NT2/D1 (cell line): Measurements from ENCODE around the gene C19orf12.
"Not testable (repeated sequence)": the region's sequence is repeated elsewhere in the genome, so short reads cannot be mapped to it uniquely, and the experiment has no call there.

Experiments
- DNase-seq: peaks from one replicate; pipeline ENCODE4 v3.0.0-alpha.2; 2011; ENCODE audit warnings: low read depth, low spot score
- H3K27me3 ChIP-seq: 2 replicates; pipeline ENCODE4 v1.6.0; 2011; ENCODE audit warnings: mild to moderate bottlenecking; ENCODE audit not compliant: insufficient read length, insufficient read depth
- H3K36me3 ChIP-seq: 2 replicates; pipeline ENCODE4 v1.6.1; 2011; ENCODE audit warnings: mild to moderate bottlenecking, low read length, mixed read lengths; ENCODE audit not compliant: insufficient read depth, insufficient read length
- H3K4me1 ChIP-seq: 2 replicates; pipeline ENCODE4 v1.5.1; 2011; ENCODE audit not compliant: insufficient read depth, insufficient read length
- H3K4me3 ChIP-seq: 2 replicates; pipeline ENCODE4 v1.5.1; 2011; ENCODE audit warnings: low read depth; ENCODE audit not compliant: insufficient read length
- H3K9ac ChIP-seq: 2 replicates; pipeline ENCODE4 v1.6.0; 2011; ENCODE audit warnings: low read depth; ENCODE audit not compliant: insufficient read length
- H3K9me3 ChIP-seq: 2 replicates; pipeline ENCODE4 v1.5.1; 2011; ENCODE audit warnings: mild to moderate bottlenecking, low read length; ENCODE audit not compliant: insufficient read depth
- SUZ12 ChIP-seq: IDR thresholded peaks from 2 replicates; pipeline ENCODE4 v1.6.1; 2011; ENCODE audit not compliant: insufficient read length, insufficient read depth; ENCODE audit errors: extremely low read depth
- YY1 ChIP-seq: IDR thresholded peaks from 2 replicates; pipeline ENCODE4 v1.6.1; 2011; ENCODE audit not compliant: insufficient read length, insufficient read depth
- ZNF274 ChIP-seq: IDR thresholded peaks from 2 replicates; pipeline ENCODE4 v1.6.1; 2011; ENCODE audit warnings: mild to moderate bottlenecking, low read depth, low read length

The C19orf12 gene

GRCh38 chr19:29673451-29674371 is 41.4 kb downstream of the C19orf12 start:
- TF ChIP-seq YY1 (no peak), SUZ12 (no peak), ZNF274 (no peak)

GRCh38 chr19:29672933-29673336 is 42.1 kb downstream of the C19orf12 start:
- Histone ChIP-seq H3K9ac (no peak overlapping the region), H3K36me3 (peaks cover 27% of the 10 kb centered on the region), H3K9me3 (no peaks in the 10 kb centered on the region), H3K4me1 (peaks cover 3% of the 10 kb centered on the region), H3K27me3 (no peaks in the 10 kb centered on the region), H3K4me3 (no peak overlapping the region)
- DNase-seq, result no peak
- TF ChIP-seq ZNF274, result no peak
- TF ChIP-seq YY1, result no peak
- TF ChIP-seq SUZ12, result no peak

More at GRCh38 chr19:29673451-29674371, 41.4 kb downstream of the C19orf12 start:
- peaks cover 27% of the 10 kb centered on the region for H3K36me3 ChIP-seq
- no peaks in the 10 kb centered on the region for H3K27me3 ChIP-seq
- no peak overlapping the region for H3K9ac ChIP-seq
- H3K4me1 ChIP-seq, result peaks cover 2% of the 10 kb centered on the region
- H3K4me3 ChIP-seq, result no peak overlapping the region
- H3K9me3 ChIP-seq, result no peaks in the 10 kb centered on the region
- no peak for DNase-seq

DNA sequence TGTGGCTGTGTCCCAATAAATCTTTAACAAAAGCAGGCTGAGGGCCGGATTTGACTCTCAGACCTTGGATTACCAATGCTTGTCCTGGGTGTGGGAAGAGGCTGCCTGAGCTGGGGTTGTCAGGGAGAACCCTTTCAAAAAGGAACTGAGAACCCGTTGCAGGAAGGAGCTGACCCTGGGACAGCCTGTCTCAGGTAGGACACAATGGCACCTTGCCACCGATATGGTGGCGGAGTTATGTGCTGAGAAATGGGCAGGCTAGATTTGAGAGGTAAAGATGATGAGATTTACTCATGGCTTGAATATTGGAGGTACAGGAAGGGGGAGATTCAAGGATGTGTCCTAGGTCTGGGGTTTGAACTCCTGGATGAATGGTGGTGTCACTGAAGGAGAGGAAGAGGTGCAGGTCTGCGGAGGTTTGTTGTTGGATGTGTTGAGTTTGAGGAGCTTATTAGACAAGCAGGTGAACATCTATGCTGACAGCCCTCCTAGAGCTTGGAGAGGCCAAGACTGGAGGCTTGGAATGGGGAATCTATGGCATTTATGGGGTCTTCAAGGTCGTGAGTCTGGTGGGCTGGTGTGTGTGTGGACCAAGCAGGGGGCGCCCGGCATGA is 42.6 kb downstream of the C19orf12 start:
- peaks cover 6% of the 10 kb centered on the region for H3K4me1 ChIP-seq
- peaks cover 27% of the 10 kb centered on the region for H3K36me3 ChIP-seq
- no peak for TF ChIP-seq SUZ12
- TF ChIP-seq ZNF274, result no peak
- TF ChIP-seq YY1, result no peak
- H3K4me3 ChIP-seq, result no peak overlapping the region
- DNase-seq, result no peak
- no peaks in the 10 kb centered on the region for H3K27me3 ChIP-seq
- H3K9me3 ChIP-seq, result no peaks in the 10 kb centered on the region
- H3K9ac ChIP-seq, result no peak overlapping the region

DNA sequence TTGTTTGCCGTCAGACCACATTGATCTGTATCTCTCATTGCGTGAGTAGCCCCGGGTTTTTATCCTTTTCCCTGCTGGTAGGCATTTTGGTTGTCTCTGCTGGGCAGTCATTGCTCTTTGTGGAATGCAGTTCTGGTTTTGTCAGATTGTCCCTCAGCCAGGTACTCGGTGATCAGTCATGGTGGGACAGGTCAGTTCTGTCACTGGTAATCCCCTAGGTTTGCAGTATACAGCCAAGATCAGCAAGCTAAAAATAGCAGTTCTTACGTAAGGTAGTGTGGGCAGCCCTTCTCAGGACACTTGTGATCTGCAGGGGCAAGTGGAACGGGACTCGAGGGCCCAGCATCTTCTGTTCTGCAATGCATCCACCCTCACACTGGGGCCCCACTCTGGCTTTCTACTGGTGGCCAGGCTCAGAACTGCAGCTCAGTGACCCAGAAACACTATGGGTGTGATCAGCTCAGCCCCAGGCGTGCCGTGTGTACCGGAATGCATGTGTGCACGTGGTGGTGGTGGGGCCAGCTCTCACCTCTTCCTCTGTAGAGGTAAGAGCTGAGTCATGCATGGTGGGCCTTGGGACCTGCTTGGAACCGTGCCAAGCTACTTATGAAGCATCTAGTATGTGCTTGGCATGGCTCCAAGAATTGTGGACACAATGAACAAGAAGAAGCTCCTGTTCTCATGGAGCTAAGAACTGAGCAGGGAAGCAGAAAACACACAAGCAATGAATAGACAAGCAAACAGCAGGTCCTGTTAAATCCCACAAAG is 43.5 kb downstream of the C19orf12 start:
- Histone ChIP-seq H3K4me3 (no peak overlapping the region), H3K36me3 (peaks cover 27% of the 10 kb centered on the region), H3K9me3 (no peaks in the 10 kb centered on the region), H3K4me1 (peaks cover 7% of the 10 kb centered on the region), H3K27me3 (no peaks in the 10 kb centered on the region), H3K9ac (no peak overlapping the region)
- TF ChIP-seq YY1, result no peak
- no peak for TF ChIP-seq SUZ12
- TF ChIP-seq ZNF274, result no peak
- DNase-seq, result no peak

DNA sequence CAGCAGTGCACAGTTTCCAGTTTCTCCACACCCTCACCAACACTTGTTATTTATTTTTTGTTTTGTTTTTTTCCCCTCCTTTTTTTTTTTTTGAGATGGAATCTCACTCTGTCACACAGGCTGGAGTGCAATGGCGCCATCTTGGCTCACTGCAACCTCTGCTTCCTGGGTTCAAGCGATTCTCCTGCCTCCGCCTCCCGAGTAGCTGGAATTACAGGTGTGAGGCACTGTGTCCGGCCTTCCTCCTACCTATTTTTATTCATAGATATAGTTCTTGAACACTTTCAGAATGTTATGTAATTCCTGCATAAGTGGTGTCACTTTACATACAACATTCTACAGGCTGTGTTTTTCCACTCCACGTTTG is 44.1 kb downstream of the C19orf12 start:
- not testable (repeated sequence) for H3K27me3 ChIP-seq, DNase-seq, H3K9me3 ChIP-seq, H3K4me1 ChIP-seq, H3K9ac ChIP-seq, H3K4me3 ChIP-seq
- peaks cover 27% of the 10 kb centered on the region for H3K36me3 ChIP-seq

GRCh38 chr19:29670255-29670654 is 44.8 kb downstream of the C19orf12 start:
- no peak overlapping the region for H3K9ac ChIP-seq
- TF ChIP-seq SUZ12 (no peak), YY1 (no peak), ZNF274 (no peak)

DNA sequence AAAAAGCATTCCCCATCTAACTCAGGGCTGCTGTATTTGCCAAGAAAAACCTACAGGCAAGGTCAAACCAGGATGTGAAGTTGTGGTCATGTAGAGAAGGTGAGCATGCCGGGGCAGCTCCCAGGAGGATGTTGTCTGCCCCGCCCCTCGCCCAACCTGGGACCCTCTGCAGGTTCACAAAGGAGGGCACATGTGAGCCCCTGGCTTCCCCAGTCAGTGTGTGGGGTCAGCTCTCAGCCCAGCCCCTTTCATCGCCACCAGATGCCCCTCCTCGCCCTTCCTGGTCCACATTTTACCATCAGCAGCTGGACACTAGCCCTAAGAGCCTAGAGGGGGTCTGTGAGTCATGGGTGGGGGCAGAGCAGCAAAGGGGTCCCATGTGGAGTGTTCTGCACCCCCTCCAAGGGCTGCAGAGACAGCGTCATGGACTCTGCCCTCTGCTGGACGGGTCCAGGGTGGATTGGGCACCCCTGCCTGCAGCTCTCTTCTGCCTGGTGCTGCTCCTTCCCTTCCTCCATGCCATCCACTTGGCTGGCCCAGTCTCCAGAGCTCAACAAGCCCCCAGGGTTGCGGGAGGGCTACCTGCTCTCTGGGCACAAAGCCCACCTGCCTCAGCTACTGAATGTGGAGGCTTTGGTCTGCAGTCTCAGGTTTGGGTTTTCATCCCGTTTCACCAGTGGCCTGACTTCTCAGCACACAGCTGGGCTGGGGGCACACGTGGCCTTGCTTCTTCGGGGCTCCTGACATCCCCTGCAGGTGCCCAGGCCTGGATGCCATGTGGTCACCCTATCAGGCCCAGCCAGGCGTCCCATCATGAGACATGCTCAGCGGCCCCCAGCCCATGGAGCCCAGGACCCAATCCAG is 46.1 kb downstream of the C19orf12 start:
- TF ChIP-seq YY1, result no peak
- TF ChIP-seq SUZ12, result no peak
- TF ChIP-seq ZNF274, result no peak
- peak overlapping the region; percentile 32 for H3K9ac ChIP-seq
- H3K27me3 ChIP-seq, result no peaks in the 10 kb centered on the region
- H3K4me3 ChIP-seq, result no peak overlapping the region
- H3K4me1 ChIP-seq, result peaks cover 10% of the 10 kb centered on the region
- peaks cover 8% of the 10 kb centered on the region for H3K36me3 ChIP-seq
- no peak for DNase-seq
- no peaks in the 10 kb centered on the region for H3K9me3 ChIP-seq

More at GRCh38 chr19:29670255-29670654, 44.8 kb downstream of the C19orf12 start:
- H3K36me3 ChIP-seq, result peaks cover 21% of the 10 kb centered on the region
- no peak for DNase-seq
- H3K9me3 ChIP-seq, result no peaks in the 10 kb centered on the region
- H3K4me1 ChIP-seq, result peaks cover 10% of the 10 kb centered on the region
- H3K4me3 ChIP-seq, result no peak overlapping the region
- no peaks in the 10 kb centered on the region for H3K27me3 ChIP-seq
